Coronary artery (tissue), 2 donors: Measurements from ENCODE around the gene PRR36.

Source experiments
- DNase-seq: peaks from one replicate; pipeline ENCODE4 v3.0.0-alpha.2; 2017; ENCODE audit warnings: low spot score
- H3K27ac ChIP-seq, 2 donors: fragments of 200-600 bp; sonication (generic); one replicate each; pipeline ENCODE4 v1.5.1; 2016 to 2019
- H3K4me3 ChIP-seq: fragments of 200-600 bp; sonication (generic); 2 replicates; pipeline ENCODE4 v1.5.1; 2016; ENCODE audit warnings: mild to moderate bottlenecking, moderate library complexity
- TF ChIP-seq, protein P1 (sequence below): fragments of 200-600 bp; sonication (generic); IDR thresholded peaks from one replicate; pipeline ENCODE4 v1.5.1; 2019; ENCODE audit warnings: antibody characterized with exemption

The PRR36 gene

DNA sequence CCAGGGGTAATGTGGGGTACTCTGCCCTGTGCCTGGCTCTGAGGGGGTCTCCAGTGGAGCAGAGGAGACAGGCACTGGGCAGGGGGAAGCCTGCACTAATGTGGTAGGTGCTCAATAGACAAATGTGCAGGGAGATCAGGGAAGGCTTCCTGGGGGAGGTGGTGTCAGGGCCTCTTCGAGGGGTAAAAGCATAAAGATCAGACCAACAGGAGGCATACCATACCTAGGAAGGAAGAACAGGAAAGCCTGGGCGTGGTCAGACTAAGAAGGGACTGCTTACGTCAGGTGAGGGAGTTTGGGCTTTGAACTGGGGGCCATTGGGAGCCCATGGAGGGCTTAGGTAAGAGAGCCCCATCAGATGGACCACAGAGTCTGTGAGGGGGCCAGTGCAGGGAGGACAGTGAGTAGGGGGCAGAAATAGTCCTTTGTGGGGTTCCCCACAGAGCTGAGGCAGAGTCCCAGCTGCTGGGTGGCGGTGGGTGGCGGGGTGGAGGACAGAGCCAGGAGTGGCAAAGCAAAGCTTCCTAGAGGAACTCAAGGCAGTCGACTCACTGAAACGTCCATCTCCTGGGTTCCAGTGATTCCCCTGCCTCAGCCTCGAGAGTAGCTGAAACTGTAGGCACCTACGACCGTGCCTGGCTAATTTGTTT, 8.8 kb downstream of the PRR36 start:
- H3K4me3 ChIP-seq = no peak overlapping the region
- no peak overlapping the region for H3K27ac ChIP-seq
- no peak for DNase-seq
- TF ChIP-seq, protein P1, sequence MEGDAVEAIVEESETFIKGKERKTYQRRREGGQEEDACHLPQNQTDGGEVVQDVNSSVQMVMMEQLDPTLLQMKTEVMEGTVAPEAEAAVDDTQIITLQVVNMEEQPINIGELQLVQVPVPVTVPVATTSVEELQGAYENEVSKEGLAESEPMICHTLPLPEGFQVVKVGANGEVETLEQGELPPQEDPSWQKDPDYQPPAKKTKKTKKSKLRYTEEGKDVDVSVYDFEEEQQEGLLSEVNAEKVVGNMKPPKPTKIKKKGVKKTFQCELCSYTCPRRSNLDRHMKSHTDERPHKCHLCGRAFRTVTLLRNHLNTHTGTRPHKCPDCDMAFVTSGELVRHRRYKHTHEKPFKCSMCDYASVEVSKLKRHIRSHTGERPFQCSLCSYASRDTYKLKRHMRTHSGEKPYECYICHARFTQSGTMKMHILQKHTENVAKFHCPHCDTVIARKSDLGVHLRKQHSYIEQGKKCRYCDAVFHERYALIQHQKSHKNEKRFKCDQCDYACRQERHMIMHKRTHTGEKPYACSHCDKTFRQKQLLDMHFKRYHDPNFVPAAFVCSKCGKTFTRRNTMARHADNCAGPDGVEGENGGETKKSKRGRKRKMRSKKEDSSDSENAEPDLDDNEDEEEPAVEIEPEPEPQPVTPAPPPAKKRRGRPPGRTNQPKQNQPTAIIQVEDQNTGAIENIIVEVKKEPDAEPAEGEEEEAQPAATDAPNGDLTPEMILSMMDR = no peak

DNA sequence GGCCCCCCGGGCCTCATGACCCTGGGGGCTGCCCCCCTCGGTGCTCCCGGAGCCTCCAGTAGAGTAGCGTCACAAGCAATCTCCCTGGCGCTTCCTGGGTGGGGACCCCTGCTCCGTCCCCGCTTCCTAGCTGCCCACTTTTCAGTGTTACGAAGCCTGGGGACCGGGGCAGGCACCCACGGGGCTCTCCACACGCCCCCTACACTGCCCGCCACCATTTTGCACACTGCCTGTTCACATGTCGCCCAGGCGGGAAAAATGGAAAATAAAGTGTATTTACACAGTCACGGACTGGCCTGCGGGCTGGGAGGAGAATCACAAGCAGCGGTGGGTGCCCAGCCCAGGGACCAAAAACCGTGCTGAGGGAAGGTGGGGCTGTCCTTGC, 9.5 kb downstream of the PRR36 start:
- Histone ChIP-seq H3K4me3 (no peak overlapping the region), H3K27ac (no peak overlapping the region)
- TF ChIP-seq, protein P1 = no peak
- DNase-seq = no peak

DNA sequence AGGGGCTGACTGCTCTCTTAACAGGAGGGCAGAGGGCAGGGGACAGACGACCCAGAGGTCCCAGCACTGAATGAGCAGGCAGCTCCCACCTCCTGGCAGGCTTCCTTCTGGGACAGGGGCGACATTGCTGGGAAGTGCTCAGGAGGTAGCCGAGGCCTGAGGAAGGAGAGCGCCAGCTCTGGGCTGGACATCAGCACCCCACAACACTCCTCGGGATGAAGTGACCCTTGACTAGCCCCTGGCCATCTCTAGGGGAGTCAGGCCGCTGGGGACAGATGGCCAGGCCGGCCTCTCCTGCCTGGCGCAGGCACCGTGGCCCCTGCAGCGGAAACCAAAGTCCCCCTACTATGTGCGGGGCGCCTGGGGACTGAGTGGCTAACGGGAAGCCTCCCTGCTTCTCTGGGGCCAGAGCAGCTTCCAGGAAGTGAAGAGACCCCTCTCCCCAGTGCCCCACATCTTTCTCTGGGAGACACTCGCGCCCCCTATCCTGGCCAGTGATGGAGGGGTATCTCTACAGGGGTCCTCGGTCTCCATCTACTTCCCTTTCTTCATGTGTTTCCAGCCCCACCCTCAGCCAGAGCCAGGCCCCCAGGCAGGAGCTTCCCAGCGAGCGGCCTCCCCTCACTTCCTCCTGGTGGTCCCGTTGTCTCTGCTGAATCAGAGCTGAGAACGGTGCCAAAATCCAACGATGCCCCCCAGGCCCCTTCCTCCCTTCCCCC, 10.1 kb downstream of the PRR36 start:
- Histone ChIP-seq H3K27ac (no peak overlapping the region), H3K4me3 (no peak overlapping the region)
- DNase-seq = no peak
- TF ChIP-seq, protein P1 = no peak

DNA sequence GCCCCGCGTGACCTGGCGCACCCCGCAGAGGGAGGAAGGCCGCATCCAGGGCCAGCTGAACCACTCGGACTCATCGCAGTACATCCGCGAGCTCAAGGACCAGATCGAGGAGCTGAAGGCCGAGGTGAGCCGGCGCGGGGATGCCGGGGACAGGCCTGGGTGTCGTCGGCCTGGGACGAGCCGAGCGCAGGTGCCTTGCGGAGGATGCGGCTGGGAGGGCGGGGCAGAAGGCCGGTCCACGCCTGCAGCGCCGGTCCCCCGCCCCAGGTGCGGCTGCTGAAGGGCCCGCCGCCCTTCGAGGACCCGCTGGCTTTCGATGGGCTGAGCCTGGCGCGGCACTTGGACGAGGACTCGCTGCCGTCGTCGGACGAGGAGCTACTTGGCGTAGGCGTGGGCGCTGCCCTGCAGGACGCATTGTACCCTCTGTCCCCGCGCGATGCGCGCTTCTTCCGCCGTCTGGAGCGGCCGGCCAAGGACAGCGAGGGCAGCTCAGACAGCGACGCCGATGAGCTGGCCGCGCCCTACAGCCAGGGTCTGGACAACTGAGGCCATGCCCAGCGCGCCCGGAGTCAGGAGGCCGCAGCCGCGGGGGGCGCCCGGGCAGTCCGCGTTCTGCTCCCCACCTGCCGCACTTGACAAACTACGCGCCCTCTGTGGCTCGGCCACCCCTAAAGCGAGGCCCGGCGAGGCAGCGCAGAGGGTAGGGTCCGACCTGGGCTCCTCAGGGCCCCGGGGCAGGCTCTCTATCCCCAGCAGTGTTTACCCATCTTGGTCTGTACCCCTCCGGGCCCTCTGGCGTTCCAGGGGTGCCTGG, 10.8 kb downstream of the PRR36 start:
- Histone ChIP-seq H3K27ac (no peak overlapping the region), H3K4me3 (peak overlapping the region; percentile 59)
- TF ChIP-seq, protein P1 = no peak
- DNase-seq = no peak

DNA sequence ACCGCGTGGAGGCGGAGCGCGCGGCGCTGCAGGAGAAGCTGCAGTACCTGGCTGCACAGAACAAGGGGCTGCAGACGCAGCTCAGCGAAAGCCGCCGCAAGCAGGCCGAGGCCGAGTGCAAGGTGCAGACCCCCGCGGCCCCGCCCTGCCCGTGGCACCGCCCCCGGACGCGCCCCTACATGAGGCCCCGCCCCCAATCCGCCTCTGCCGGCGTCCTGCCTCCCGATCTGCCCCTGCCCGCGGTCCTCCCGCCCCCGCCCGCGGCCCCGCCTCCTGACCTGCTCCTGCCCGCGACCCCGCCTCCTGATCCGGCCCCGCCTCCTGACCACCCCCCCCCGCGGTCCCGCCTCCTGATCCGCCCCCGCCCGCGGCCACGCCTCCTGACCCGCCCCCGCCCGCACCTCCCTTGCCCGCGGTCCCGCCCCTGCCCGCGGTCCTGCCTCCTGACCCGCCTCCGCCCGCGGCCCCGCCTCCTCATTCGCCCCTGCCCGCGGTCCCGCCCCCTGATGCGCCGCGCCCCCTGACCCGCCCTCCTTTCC, 11.7 kb downstream of the PRR36 start:
- Histone ChIP-seq H3K4me3 (peak overlapping the region; percentile 59), H3K27ac (no peak overlapping the region)
- no peak for DNase-seq
- TF ChIP-seq, protein P1 = no peak

DNA sequence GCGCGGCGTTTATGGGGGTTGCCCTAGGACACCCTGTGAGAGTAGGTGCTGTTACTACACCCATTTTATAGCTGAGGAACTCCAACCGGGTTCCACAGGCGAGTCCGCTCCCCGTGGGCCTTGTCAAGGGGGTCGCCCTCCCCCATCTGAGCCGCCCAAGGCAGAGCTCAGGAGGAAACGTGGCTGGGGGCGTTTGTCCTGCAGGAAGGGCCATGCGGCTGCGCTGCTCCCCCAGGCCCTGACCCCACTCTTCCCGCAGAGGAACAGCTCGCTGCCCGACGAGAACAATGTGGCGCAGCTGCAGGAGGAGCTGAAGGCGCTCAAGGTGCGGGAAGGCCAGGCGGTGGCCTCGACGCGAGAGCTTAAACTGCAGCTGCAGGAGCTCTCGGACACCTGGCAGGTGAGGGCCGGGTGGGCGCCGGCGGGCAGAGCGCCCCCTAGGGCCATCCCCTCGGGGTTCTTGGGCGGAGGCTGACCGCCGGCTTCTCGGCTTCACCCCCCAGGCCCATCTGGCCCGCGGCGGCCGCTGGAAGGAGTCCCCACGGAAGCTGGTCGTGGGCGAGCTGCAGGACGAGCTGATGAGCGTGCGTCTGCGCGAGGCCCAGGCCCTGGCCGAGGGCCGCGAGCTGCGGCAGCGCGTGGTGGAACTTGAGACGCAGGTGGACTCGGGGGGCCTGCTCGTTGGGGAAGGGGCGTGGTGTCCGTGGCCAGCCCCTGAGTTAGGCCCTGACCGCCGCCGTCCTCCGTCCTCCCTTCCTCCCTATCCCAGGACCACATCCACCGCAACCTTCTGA, 12.4 kb downstream of the PRR36 start:
- Histone ChIP-seq H3K4me3 (peak overlapping the region; percentile 59), H3K27ac (no peak overlapping the region)
- TF ChIP-seq, protein P1 = no peak
- DNase-seq = no peak
